SK-N-SH (cell line): Measurements from ENCODE around the gene NOXA1.

Experiments used
- CTCF ChIP-seq: fragments of 200-600 bp; sonication (generic); IDR thresholded peaks from 2 replicates; pipeline ENCODE4 v1.6.1; 2017; ENCODE audit warnings: antibody characterized with exemption, mild to moderate bottlenecking, moderate library complexity
- EP300 ChIP-seq, 2 experiments: IDR thresholded peaks; 2 replicates each; pipeline versions ENCODE4 v1.4.0 to v1.6.1; 2012; ENCODE audit warnings: borderline replicate concordance in 1 of 2, low read depth in 1 of 2, low read length in 1 of 2
- FOSL2 ChIP-seq: IDR thresholded peaks from 2 replicates; pipeline ENCODE4 v1.4.0; 2012; ENCODE audit warnings: low read depth, mild to moderate bottlenecking, moderate library complexity, borderline replicate concordance
- POLR2AphosphoS5 ChIP-seq: IDR thresholded peaks from 2 replicates; pipeline ENCODE4 v1.6.1; 2012; ENCODE audit warnings: low read depth, low read length
- RCOR1 ChIP-seq: fragments of 150-350 bp; IDR thresholded peaks from 2 replicates; pipeline ENCODE4 v1.6.1; 2017; ENCODE audit warnings: antibody characterized with exemption, low read length
- SIN3A ChIP-seq: IDR thresholded peaks from 2 replicates; pipeline ENCODE4 v1.6.1; 2012; ENCODE audit warnings: low read depth, mild to moderate bottlenecking, low read length, moderate library complexity, borderline replicate concordance
- TAF1 ChIP-seq: IDR thresholded peaks from 2 replicates; pipeline ENCODE4 v1.6.1; 2012; ENCODE audit warnings: low read depth, mild to moderate bottlenecking, low read length, moderate library complexity, borderline replicate concordance
- YY1 ChIP-seq: IDR thresholded peaks from 2 replicates; pipeline ENCODE4 v1.4.0; 2012; ENCODE audit warnings: low read depth, mild to moderate bottlenecking

- TF ChIP-seq CTCF: no peak
- TF ChIP-seq SIN3A: no peak
- TF ChIP-seq TAF1: no peak
- TF ChIP-seq YY1: no peak
- no peak for TF ChIP-seq EP300 (IDR thresholded peaks at IDR 0.05; ENCODE audit: borderline replicate concordance in 1 of 2, low read depth in 1 of 2, low read length in 1 of 2)
- TF ChIP-seq RCOR1: no peak
- no peak for TF ChIP-seq POLR2AphosphoS5
- TF ChIP-seq FOSL2: no peak
Observed at GRCh38 chr9:137411260-137411644, 11.9 kb upstream of the NOXA1 start.
